Neural progenitor cell (in vitro differentiated cells): Measurements from ENCODE around the gene OLIG2.

ENCODE experiments used
- CTCF ChIP-seq: fragments of 200-600 bp; sonication (generic); IDR thresholded peaks from 2 replicates; pipeline ENCODE4 v1.5.1; 2017; ENCODE audit warnings: antibody characterized with exemption, mild to moderate bottlenecking
- EZH2 ChIP-seq: fragments of 200-600 bp; sonication (generic); IDR thresholded peaks from 2 replicates; pipeline ENCODE4 v1.6.1; 2017; ENCODE audit warnings: antibody characterized with exemption, mild to moderate bottlenecking, moderate library complexity
- EZH2phosphoT487 ChIP-seq: fragments of 200-600 bp; sonication (generic); IDR thresholded peaks from 2 replicates; pipeline ENCODE4 v1.6.1; 2017; ENCODE audit warnings: antibody characterized with exemption

- no peak for TF ChIP-seq CTCF
- TF ChIP-seq EZH2, result no peak
- TF ChIP-seq EZH2phosphoT487, result no peak
These were observed 28.2 kb downstream of the OLIG2 start for GRCh38 chr21:33053951-33054350.
